ENCODE measurements around the gene LUZP1.

DNA sequence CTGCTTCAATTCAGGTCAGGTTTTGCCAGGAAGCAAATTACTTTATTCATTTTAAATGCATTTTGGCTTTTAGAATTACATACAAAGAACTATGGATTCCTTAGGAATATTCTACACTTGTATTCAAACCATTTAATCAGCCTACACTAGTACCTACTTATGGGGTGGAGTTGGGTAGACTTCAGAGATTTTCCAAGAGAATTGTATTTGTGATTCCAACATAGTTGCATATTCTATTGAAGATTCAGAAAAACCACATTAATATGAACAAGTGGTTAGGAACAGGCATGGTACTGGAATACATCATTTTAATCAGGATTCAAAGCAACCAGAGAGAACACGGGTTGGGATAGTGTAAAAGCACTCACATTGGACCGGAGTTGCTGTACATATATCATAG lies 33.4 kb downstream of the LUZP1 start:
- no peak for TF ChIP-seq EZH2 (IDR thresholded peaks at IDR 0.05; ENCODE audit: low read length, missing control alignments)
- TF ChIP-seq, protein P1, sequence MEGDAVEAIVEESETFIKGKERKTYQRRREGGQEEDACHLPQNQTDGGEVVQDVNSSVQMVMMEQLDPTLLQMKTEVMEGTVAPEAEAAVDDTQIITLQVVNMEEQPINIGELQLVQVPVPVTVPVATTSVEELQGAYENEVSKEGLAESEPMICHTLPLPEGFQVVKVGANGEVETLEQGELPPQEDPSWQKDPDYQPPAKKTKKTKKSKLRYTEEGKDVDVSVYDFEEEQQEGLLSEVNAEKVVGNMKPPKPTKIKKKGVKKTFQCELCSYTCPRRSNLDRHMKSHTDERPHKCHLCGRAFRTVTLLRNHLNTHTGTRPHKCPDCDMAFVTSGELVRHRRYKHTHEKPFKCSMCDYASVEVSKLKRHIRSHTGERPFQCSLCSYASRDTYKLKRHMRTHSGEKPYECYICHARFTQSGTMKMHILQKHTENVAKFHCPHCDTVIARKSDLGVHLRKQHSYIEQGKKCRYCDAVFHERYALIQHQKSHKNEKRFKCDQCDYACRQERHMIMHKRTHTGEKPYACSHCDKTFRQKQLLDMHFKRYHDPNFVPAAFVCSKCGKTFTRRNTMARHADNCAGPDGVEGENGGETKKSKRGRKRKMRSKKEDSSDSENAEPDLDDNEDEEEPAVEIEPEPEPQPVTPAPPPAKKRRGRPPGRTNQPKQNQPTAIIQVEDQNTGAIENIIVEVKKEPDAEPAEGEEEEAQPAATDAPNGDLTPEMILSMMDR (conservative IDR thresholded peaks at IDR 0.05 in 1 of 2, IDR thresholded peaks at IDR 0.05 in 1 of 2; ENCODE audit: low read depth in 1 of 2, low read length in 2 of 2): no peak

Measured in fibroblast of lung (primary cell).